Type B pancreatic cell (in vitro differentiated cells): Measurements from ENCODE around the gene GBP6. TPM values are rescaled to one million over a fixed set of nuclear protein-coding genes. Genes with fewer than 3 reads are reported as not detected.

Experiments used
- DNase-seq: peaks from one replicate; pipeline ENCODE4 v3.0.0; 2021; ENCODE audit warnings: mixed read lengths; ENCODE audit not compliant: unreplicated experiment; ENCODE audit errors: extremely low spot score
- H3K27ac Mint-ChIP-seq: 2 replicates; pipeline ENCODE4 v1.8.0; 2021; ENCODE audit warnings: mild to moderate bottlenecking, mixed read lengths
- H3K27me3 Mint-ChIP-seq: 2 replicates; pipeline ENCODE4 v1.8.0; 2021; ENCODE audit warnings: mixed read lengths
- H3K36me3 Mint-ChIP-seq: 2 replicates; pipeline ENCODE4 v1.8.0; 2021; ENCODE audit warnings: mixed read lengths
- H3K4me1 Mint-ChIP-seq: one replicate; pipeline ENCODE4 v1.8.0; 2021; ENCODE audit warnings: mixed read lengths; ENCODE audit not compliant: unreplicated experiment
- H3K4me3 Mint-ChIP-seq: 2 replicates; pipeline ENCODE4 v1.8.0; 2021; ENCODE audit warnings: mild to moderate bottlenecking, mixed read lengths
- H3K9me3 Mint-ChIP-seq: 2 replicates; pipeline ENCODE4 v1.8.0; 2021; ENCODE audit warnings: mixed read lengths
- long read RNA-seq: library from polyadenylated mRNA; unstranded; transcript quantifications from one replicate; pipeline ENCODE4 v2.0.0, GENCODE V29; 2020
- total RNA-seq: library from RNA; stranded (reverse); gene quantifications from 2 replicates; pipeline ENCODE4 v1.2.1, GENCODE V29; 2021; ENCODE audit warnings: low replicate concordance
- TF ChIP-seq, protein P1 (sequence below): fragments of 200-600 bp; sonication (generic); conservative IDR thresholded peaks from 2 replicates; pipeline ENCODE4 v1.5.0; 2021; ENCODE audit warnings: antibody characterized with exemption, mild to moderate bottlenecking

The GBP6 gene, protein sequence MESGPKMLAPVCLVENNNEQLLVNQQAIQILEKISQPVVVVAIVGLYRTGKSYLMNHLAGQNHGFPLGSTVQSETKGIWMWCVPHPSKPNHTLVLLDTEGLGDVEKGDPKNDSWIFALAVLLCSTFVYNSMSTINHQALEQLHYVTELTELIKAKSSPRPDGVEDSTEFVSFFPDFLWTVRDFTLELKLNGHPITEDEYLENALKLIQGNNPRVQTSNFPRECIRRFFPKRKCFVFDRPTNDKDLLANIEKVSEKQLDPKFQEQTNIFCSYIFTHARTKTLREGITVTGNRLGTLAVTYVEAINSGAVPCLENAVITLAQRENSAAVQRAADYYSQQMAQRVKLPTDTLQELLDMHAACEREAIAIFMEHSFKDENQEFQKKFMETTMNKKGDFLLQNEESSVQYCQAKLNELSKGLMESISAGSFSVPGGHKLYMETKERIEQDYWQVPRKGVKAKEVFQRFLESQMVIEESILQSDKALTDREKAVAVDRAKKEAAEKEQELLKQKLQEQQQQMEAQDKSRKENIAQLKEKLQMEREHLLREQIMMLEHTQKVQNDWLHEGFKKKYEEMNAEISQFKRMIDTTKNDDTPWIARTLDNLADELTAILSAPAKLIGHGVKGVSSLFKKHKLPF
- 0.14 and 0.29 TPM in 2 replicates for total RNA-seq
- long read RNA-seq, partial matches to known transcripts = 0 of 1 reads
- long read RNA-seq, other reads (novel, unspliced or antisense) = 1 of 1 reads

- no peak for DNase-seq
- no peak within 1 kb of the TSS for H3K4me3 Mint-ChIP-seq
- TF ChIP-seq, protein P1, sequence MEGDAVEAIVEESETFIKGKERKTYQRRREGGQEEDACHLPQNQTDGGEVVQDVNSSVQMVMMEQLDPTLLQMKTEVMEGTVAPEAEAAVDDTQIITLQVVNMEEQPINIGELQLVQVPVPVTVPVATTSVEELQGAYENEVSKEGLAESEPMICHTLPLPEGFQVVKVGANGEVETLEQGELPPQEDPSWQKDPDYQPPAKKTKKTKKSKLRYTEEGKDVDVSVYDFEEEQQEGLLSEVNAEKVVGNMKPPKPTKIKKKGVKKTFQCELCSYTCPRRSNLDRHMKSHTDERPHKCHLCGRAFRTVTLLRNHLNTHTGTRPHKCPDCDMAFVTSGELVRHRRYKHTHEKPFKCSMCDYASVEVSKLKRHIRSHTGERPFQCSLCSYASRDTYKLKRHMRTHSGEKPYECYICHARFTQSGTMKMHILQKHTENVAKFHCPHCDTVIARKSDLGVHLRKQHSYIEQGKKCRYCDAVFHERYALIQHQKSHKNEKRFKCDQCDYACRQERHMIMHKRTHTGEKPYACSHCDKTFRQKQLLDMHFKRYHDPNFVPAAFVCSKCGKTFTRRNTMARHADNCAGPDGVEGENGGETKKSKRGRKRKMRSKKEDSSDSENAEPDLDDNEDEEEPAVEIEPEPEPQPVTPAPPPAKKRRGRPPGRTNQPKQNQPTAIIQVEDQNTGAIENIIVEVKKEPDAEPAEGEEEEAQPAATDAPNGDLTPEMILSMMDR = no peak
- peaks cover 4% of the 10 kb centered on the region for H3K27me3 Mint-ChIP-seq
- peak within 1 kb of the TSS; percentile 66 for H3K27ac Mint-ChIP-seq
- H3K36me3 Mint-ChIP-seq = no peaks in the 10 kb centered on the region
- no peaks in the 10 kb centered on the region for H3K9me3 Mint-ChIP-seq
- peaks cover 22% of the 10 kb centered on the region for H3K4me1 Mint-ChIP-seq
Measured at GRCh38 chr1:89363638-89364536, at the start of gene GBP6. GBP6 (plus strand) TSS chr1:89364059; CDS start chr1:89368552, 4,493 bp downstream.

- peaks cover 3% of the 10 kb centered on the region for H3K36me3 Mint-ChIP-seq
- no peak overlapping the region for H3K27ac Mint-ChIP-seq
- no peaks in the 10 kb centered on the region for H3K27me3 Mint-ChIP-seq
- peaks cover 19% of the 10 kb centered on the region for H3K9me3 Mint-ChIP-seq
- no peaks in the 10 kb centered on the region for H3K4me1 Mint-ChIP-seq
- TF ChIP-seq, protein P1 = no peak
- H3K4me3 Mint-ChIP-seq = no peak overlapping the region
- no peak for DNase-seq
Measured at GRCh38 chr1:89322402-89322801, 41.5 kb upstream of the GBP6 start.

DNA sequence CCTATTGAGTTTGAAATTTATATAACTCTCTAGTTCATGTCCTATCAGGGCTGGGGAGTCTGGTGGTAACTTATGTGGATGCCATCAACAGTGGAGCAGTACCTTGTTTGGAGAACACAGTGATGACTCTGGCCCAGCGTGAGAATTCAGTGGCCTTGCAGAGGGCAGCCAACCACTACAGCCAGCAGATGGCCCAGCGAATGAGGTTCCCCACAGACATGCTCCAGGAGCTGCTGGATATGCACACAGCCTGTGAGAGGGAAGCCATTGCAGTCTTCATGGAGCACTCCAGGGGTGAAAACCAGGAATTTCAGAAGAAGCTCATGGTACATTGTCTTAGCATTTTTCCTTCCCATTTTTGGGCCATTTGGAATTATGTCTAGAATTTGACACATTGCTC is 32.0 kb upstream of the GBP6 start:
- H3K4me3 Mint-ChIP-seq = no peak overlapping the region
- DNase-seq = no peak
- peaks cover 5% of the 10 kb centered on the region for H3K4me1 Mint-ChIP-seq
- TF ChIP-seq, protein P1 = no peak
- peaks cover 13% of the 10 kb centered on the region for H3K27me3 Mint-ChIP-seq
- H3K9me3 Mint-ChIP-seq = no peaks in the 10 kb centered on the region
- no peaks in the 10 kb centered on the region for H3K36me3 Mint-ChIP-seq
- no peak overlapping the region for H3K27ac Mint-ChIP-seq

DNA sequence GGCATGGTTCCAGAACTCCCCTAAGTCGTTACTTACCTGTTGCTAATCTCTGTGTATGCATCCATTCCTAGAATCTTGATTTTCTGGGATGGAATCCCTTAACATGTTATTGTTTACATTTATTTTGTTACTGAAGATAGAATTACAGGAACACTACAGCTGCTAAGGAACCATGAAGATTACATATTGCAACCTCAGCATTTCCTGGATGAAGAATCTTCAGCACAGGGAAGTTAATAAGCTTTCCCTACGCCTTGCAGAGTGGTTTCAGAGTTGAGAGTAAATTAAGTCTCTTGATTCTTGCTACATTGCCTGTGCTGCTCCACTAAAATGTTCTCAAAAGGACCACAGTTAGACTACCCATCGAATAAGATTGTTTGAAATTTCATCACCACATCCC is 31.4 kb upstream of the GBP6 start:
- Mint-ChIP-seq H3K27me3 (peaks cover 13% of the 10 kb centered on the region), H3K27ac (no peak overlapping the region)
- no peak for DNase-seq

DNA sequence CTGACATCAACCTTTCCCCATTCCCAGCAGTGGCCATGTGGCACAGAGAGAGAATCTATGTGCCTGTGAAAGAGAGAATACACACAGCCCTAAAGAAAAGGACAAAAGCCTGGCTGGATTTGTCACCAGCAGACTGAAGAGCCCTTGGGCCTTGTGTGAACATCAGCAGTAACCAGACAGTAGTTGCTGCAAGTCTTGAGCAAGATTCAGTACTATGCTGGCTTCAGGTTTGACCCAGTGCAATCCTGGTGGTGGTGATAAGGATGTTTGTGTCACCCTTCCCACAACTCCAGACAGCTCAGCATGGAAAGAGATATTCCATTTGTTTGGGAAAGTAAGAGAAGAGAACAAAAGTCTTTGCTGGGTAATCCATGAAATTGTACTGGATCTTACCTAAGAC is 28.4 kb upstream of the GBP6 start:
- TF ChIP-seq, protein P1 = no peak
- no peaks in the 10 kb centered on the region for H3K9me3 Mint-ChIP-seq
- peaks cover 5% of the 10 kb centered on the region for H3K4me1 Mint-ChIP-seq
- no peak for DNase-seq
- H3K4me3 Mint-ChIP-seq = no peak overlapping the region
- no peaks in the 10 kb centered on the region for H3K36me3 Mint-ChIP-seq
- H3K27ac Mint-ChIP-seq = no peak overlapping the region
- H3K27me3 Mint-ChIP-seq = peaks cover 13% of the 10 kb centered on the region

More for the DNA sequence above, 31.4 kb upstream of the GBP6 start:
- peaks cover 5% of the 10 kb centered on the region for H3K4me1 Mint-ChIP-seq
- H3K4me3 Mint-ChIP-seq = no peak overlapping the region
- H3K9me3 Mint-ChIP-seq = no peaks in the 10 kb centered on the region
- TF ChIP-seq, protein P1 = no peak
- no peaks in the 10 kb centered on the region for H3K36me3 Mint-ChIP-seq
